Measurements from ENCODE around the gene KIAA1328.

DNA sequence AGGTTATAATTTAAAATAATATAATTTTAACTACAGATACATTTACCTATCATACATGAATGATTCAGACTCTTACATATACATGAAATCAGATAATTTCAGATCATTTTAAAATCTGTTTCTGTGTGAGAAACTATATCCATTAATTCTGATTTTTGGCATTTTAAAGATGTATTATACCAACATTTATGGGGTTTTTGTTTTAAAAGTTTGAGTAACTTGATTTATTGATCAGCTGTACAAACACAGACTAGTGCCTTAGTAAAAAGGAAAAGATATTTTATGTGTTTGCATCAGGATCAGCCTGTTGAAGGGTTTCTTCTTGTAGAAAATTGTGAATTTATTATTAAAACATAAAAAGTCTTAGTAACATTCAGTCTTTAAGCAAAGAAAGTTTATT is 59.9 kb downstream of the KIAA1328 start:
- TF ChIP-seq POLR2A (IDR thresholded peaks at IDR 0.05): no peak
- TF ChIP-seq, protein P1, sequence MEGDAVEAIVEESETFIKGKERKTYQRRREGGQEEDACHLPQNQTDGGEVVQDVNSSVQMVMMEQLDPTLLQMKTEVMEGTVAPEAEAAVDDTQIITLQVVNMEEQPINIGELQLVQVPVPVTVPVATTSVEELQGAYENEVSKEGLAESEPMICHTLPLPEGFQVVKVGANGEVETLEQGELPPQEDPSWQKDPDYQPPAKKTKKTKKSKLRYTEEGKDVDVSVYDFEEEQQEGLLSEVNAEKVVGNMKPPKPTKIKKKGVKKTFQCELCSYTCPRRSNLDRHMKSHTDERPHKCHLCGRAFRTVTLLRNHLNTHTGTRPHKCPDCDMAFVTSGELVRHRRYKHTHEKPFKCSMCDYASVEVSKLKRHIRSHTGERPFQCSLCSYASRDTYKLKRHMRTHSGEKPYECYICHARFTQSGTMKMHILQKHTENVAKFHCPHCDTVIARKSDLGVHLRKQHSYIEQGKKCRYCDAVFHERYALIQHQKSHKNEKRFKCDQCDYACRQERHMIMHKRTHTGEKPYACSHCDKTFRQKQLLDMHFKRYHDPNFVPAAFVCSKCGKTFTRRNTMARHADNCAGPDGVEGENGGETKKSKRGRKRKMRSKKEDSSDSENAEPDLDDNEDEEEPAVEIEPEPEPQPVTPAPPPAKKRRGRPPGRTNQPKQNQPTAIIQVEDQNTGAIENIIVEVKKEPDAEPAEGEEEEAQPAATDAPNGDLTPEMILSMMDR (IDR thresholded peaks at IDR 0.05): no peak
- no peak for TF ChIP-seq POLR2AphosphoS5 (IDR thresholded peaks at IDR 0.05)
